Psoas muscle (tissue), 8 donors: Measurements from ENCODE around the gene KHK. TPM values are rescaled to one million over a fixed set of nuclear protein-coding genes. Genes with fewer than 3 reads are reported as not detected.

Experiments
- ATAC-seq, 4 donors: fragments of 200-7000 bp; cut with Tn5 transposase; one replicate each; pipeline ENCODE4 v1.9.1; 2020; ENCODE audit warnings: moderate library complexity in 3 of 4, mild to moderate bottlenecking in 2 of 4
- DNase-seq, 2 donors: peaks; one replicate each; pipeline ENCODE4 v3.0.0-alpha.2; 2020
- H3K27ac ChIP-seq: fragments of 200-600 bp; one replicate; pipeline ENCODE4 v1.8.0; 2022
- H3K27me3 ChIP-seq, 3 donors: fragments of 200-600 bp in 1 of 3; one replicate each; pipeline versions ENCODE4 v1.6.1 to v1.8.0; 2013 to 2022; ENCODE audit warnings: low read length in 2 of 3, mild to moderate bottlenecking in 2 of 3, moderate library complexity in 1 of 3; ENCODE audit not compliant: insufficient read depth in 3 of 3
- H3K36me3 ChIP-seq, 2 donors: fragments of 200-600 bp in 1 of 2; one replicate each; pipeline versions ENCODE4 v1.6.1 to v1.8.0; 2013 to 2022; ENCODE audit warnings: low read depth in 1 of 2, mild to moderate bottlenecking in 1 of 2, moderate library complexity in 1 of 2; ENCODE audit not compliant: insufficient read depth in 1 of 2
- H3K4me1 ChIP-seq: fragments of 200-600 bp; one replicate; pipeline ENCODE4 v1.8.0; 2022
- H3K4me3 ChIP-seq: fragments of 200-600 bp; one replicate; pipeline ENCODE4 v1.8.0; 2022; ENCODE audit warnings: mild to moderate bottlenecking
- H3K9me3 ChIP-seq: fragments of 200-600 bp; one replicate; pipeline ENCODE4 v1.8.0; 2022
- CTCF ChIP-seq: fragments of 200-600 bp; IDR thresholded peaks from one replicate; pipeline ENCODE4 v1.8.0; 2022; ENCODE audit warnings: antibody characterized with exemption
- WGBS, 3 donors: extraction: QIAGEN DNeasy Blood & Tissue Kit; methylation state at CpG; one replicate each; pipeline versions ENCODE4 v1.1.6 to v1.1.7; 2013; 5-methylcytosine and 5-hydroxymethylcytosine counted together
- intact Hi-C, 2 donors: fragments of 100-400 bp; cut with DNase I; formaldehyde crosslinking; loops; one replicate each; pipeline versions ENCODE4 v1.11.0 to v1.14.2; 2022
- long read RNA-seq, 2 donors: library from polyadenylated mRNA; unstranded; transcript quantifications; one replicate each; pipeline ENCODE4 v2.0.0, GENCODE V29; 2021
- polyA plus RNA-seq, 3 donors: library from polyadenylated mRNA; stranded (reverse); fragments of 200-250 nt; gene quantifications; one replicate each; pipeline ENCODE4 v1.2.3, GENCODE V29; 2013
- total RNA-seq, 4 donors: library from RNA; stranded (reverse); fragmentation: NEBNext Ultra II Directional in 2 of 4; extraction: Animal tissue kit (Norgen Biotek cat#: 25700) in 2 of 4; gene quantifications; one replicate each; pipeline versions ENCODE4 v1.2.1 to v1.2.4, GENCODE V29; 2021 to 2023
- donor health status: healthy with polysubstance abuse.
- donor health status: DM: no; HTN: no; CAD: no; lungs with moderate emphysema.
- donor health status: Bipolar disorder and iron deficiency.
- donor health status: healthy.
- donor health status: DM: yes; HTN: yes; CAD: no.
- donor health status: DM: no; HTN: no; CAD: no.
- donor health status: DM: no; HTN: no; CAD: no.
- donor health status: DM: yes; HTN: yes; CAD: no.

KHK gene
- 1 to 10 TPM; 1.5 to 4.5 (median 2.4) TPM for total RNA-seq
- 1 to 10 TPM; 1.8 to 5.8 (median 2.9) TPM for polyA plus RNA-seq
- long read RNA-seq, donor 1, partial matches to known transcripts: 0 of 1 reads
- long read RNA-seq, donor 1, other reads (novel, unspliced or antisense): 0 of 1 reads
- long read RNA-seq, donor 2, partial matches to known transcripts: 0 of 5 reads
- long read RNA-seq, donor 2, other reads (novel, unspliced or antisense): 1 of 5 reads

GRCh38 chr2:27086724-27087593 lies at the start of gene KHK:
TSS of gene KHK (plus strand) at chr2:27086772. CDS start at chr2:27087260, 488 bp downstream.
- DNase-seq: peak in 1 of 2 donors; percentile 72
- 9 to 15% (median 10%) methylated on average over 38 to 54 of the region's 54 CpGs for WGBS, 3 donors
- peak within 1 kb of the TSS; percentile 84 for H3K27ac ChIP-seq
- intact Hi-C loops: loop anchor here (2.0 to 5.0 kb wide), 2 partner anchors 125 to 126 kb away; no protein-coding TSS in a partner anchor
- no peak for TF ChIP-seq CTCF
- H3K36me3 ChIP-seq: no peaks in the 10 kb centered on the region
- H3K27me3 ChIP-seq: no peaks in the 10 kb centered on the region
- H3K4me1 ChIP-seq: peaks cover 18% of the 10 kb centered on the region
- peak in 2 of 4 donors; percentile 4 to 7 for ATAC-seq
- H3K9me3 ChIP-seq: no peaks in the 10 kb centered on the region
- peak within 1 kb of the TSS; percentile 70 for H3K4me3 ChIP-seq

GRCh38 chr2:27038012-27038411 lies 48.6 kb upstream of the KHK start:
- H3K27ac ChIP-seq: no peak overlapping the region
- intact Hi-C loops: loop anchor here in 1 of 2 donors (5.0 kb wide), 1 partner anchor 44 kb away; no protein-coding TSS in a partner anchor
- peaks cover 25% of the 10 kb centered on the region for H3K4me1 ChIP-seq
- H3K36me3 ChIP-seq: peaks cover 10 to 68% of the 10 kb centered on the region in 2 donors
- DNase-seq (no peak), ATAC-seq (no peak)
- H3K9me3 ChIP-seq: no peaks in the 10 kb centered on the region
- H3K4me3 ChIP-seq: no peak overlapping the region
- no peak for TF ChIP-seq CTCF
- H3K27me3 ChIP-seq: no peaks in the 10 kb centered on the region
- WGBS, 3 donors: 84 to 88% (median 86%) methylated on average over 6 of the region's 6 CpGs

DNA sequence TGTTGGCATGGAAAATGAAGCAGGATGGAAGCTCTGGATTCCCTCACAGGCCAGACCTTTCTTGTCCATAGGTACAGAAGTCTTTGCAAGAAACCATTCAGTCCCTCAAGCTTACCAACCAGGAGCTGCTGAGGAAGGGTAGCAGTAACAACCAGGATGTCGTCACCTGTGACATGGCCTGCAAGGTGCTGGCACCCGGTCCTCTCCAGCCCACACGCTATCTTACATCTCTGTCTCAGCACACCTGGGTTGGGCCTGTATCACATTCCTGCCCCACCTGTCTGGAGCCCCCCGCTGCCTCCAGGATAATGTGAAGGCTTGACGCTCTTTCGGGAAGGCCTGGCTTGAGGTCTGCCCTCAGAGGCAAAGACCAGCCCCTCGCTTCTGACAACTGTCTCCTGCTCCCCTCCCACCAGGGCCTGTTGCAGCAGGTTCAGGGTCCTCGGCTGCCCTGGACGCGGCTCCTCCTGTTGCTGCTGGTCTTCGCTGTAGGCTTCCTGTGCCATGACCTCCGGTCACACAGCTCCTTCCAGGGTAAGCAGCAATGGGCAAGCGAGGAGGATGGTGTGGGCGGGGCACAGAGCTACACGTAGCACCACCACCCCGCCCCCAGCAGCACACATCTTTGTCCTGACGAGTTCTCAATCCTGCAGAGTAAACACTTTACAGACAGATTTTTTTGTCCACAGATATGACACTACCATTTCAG lies 47.8 kb upstream of the KHK start:
- H3K27ac ChIP-seq: no peak overlapping the region
- H3K27me3 ChIP-seq: no peaks in the 10 kb centered on the region
- no peak for DNase-seq
- no peak for ATAC-seq
- peaks cover 10 to 68% of the 10 kb centered on the region in 2 donors for H3K36me3 ChIP-seq
- no peak for TF ChIP-seq CTCF
- no peaks in the 10 kb centered on the region for H3K9me3 ChIP-seq
- peaks cover 21% of the 10 kb centered on the region for H3K4me1 ChIP-seq
- intact Hi-C loops: loop anchor here in 1 of 2 donors (5.0 kb wide), 1 partner anchor 44 kb away; no protein-coding TSS in a partner anchor
- WGBS, 3 donors: 87 to 93% (median 87%) methylated on average over 17 of the region's 17 CpGs
- no peak overlapping the region for H3K4me3 ChIP-seq

GRCh38 chr2:27039426-27039825 lies 47.1 kb upstream of the KHK start:
- H3K9me3 ChIP-seq: no peaks in the 10 kb centered on the region
- ATAC-seq (no peak), DNase-seq (no peak)
- intact Hi-C loops: loop anchor here in 1 of 2 donors (5.0 kb wide), 1 partner anchor 43 kb away; no protein-coding TSS in a partner anchor
- peaks cover 10 to 68% of the 10 kb centered on the region in 2 donors for H3K36me3 ChIP-seq
- TF ChIP-seq CTCF: no peak
- 91 to 94% (median 92%) methylated on average over 6 of the region's 6 CpGs for WGBS, 3 donors
- H3K27ac ChIP-seq: no peak overlapping the region
- H3K4me3 ChIP-seq: no peak overlapping the region
- no peaks in the 10 kb centered on the region for H3K27me3 ChIP-seq
- peaks cover 14% of the 10 kb centered on the region for H3K4me1 ChIP-seq
